H9 (cell line): ENCODE measurements around the gene SPRY2. TPM values are rescaled to one million over a fixed set of nuclear protein-coding genes. Genes with fewer than 3 reads are reported as not detected.

Experiments used
- DNase-seq: peaks from one replicate; pipeline ENCODE4 v3.0.0-alpha.2; 2017
- H2AFZ ChIP-seq: one replicate; pipeline ENCODE4 v1.6.1; 2013; ENCODE audit warnings: mild to moderate bottlenecking, low read length, control low read depth, moderate library complexity
- H2AK5ac ChIP-seq: 2 replicates; pipeline ENCODE4 v1.6.1; 2013; ENCODE audit warnings: low read length, control low read depth, mixed read lengths; ENCODE audit not compliant: insufficient read length
- H2BK120ac ChIP-seq: one replicate; pipeline ENCODE4 v1.6.1; 2013; ENCODE audit warnings: low read depth, mild to moderate bottlenecking, low read length, control low read depth, inconsistent platforms; ENCODE audit not compliant: poor library complexity, severe bottlenecking
- H2BK12ac ChIP-seq: 2 replicates; pipeline ENCODE4 v1.6.1; 2013; ENCODE audit warnings: low read length, control low read depth, mixed read lengths, low read depth; ENCODE audit not compliant: insufficient read length
- H2BK15ac ChIP-seq: 2 replicates; pipeline ENCODE4 v1.6.1; 2013; ENCODE audit warnings: low read depth, low read length, control low read depth
- H2BK20ac ChIP-seq: one replicate; pipeline ENCODE4 v1.6.1; 2013; ENCODE audit warnings: low read depth, mild to moderate bottlenecking, low read length, control low read depth, inconsistent platforms; ENCODE audit not compliant: poor library complexity, severe bottlenecking
- H2BK5ac ChIP-seq: 2 replicates; pipeline ENCODE4 v1.6.1; 2013; ENCODE audit warnings: low read length, control low read depth, mixed read lengths; ENCODE audit not compliant: insufficient read length
- H3K14ac ChIP-seq: 2 replicates; pipeline ENCODE4 v1.6.1; 2013; ENCODE audit warnings: low read length, control low read depth; ENCODE audit not compliant: insufficient read depth
- H3K18ac ChIP-seq: 2 replicates; pipeline ENCODE4 v1.6.1; 2013; ENCODE audit warnings: low read depth, mild to moderate bottlenecking, mixed read lengths, low read length, control low read depth; ENCODE audit not compliant: insufficient read length
- H3K23ac ChIP-seq: 2 replicates; pipeline ENCODE4 v1.6.1; 2013; ENCODE audit warnings: low read length, control low read depth, mixed read lengths, low read depth; ENCODE audit not compliant: insufficient read length
- H3K23me2 ChIP-seq: 2 replicates; pipeline ENCODE4 v1.6.1; 2013; ENCODE audit warnings: low read depth, mild to moderate bottlenecking, mixed read lengths, low read length, control low read depth; ENCODE audit not compliant: insufficient read length, poor library complexity, severe bottlenecking
- H3K27ac ChIP-seq: 2 replicates; pipeline ENCODE4 v1.5.1; 2013; ENCODE audit warnings: low read length, control low read depth, mixed read lengths, low read depth; ENCODE audit not compliant: insufficient read length
- H3K27me3 ChIP-seq: 2 replicates; pipeline ENCODE4 v1.6.1; 2013; ENCODE audit warnings: low read length, control low read depth, inconsistent platforms; ENCODE audit not compliant: insufficient read depth
- H3K4ac ChIP-seq: 2 replicates; pipeline ENCODE4 v1.6.1; 2013; ENCODE audit warnings: low read depth, mild to moderate bottlenecking, control low read depth, inconsistent platforms, low read length, moderate library complexity
- H3K4me1 ChIP-seq: 2 replicates; pipeline ENCODE4 v1.6.1; 2013; ENCODE audit warnings: low read length, control low read depth, inconsistent platforms; ENCODE audit not compliant: insufficient read depth
- H3K4me2 ChIP-seq: 2 replicates; pipeline ENCODE4 v1.6.1; 2013; ENCODE audit warnings: low read length, control low read depth, mixed read lengths; ENCODE audit not compliant: insufficient read length, insufficient read depth
- H3K56ac ChIP-seq: 2 replicates; pipeline ENCODE4 v1.6.1; 2013; ENCODE audit warnings: low read depth, mild to moderate bottlenecking, mixed read lengths, low read length, control low read depth; ENCODE audit not compliant: insufficient read length
- H3K79me1 ChIP-seq: 2 replicates; pipeline ENCODE4 v1.6.1; 2013; ENCODE audit warnings: low read depth, mild to moderate bottlenecking, moderate library complexity, low read length, control low read depth, inconsistent platforms; ENCODE audit not compliant: insufficient read depth, poor library complexity, severe bottlenecking
- H3K79me2 ChIP-seq: 2 replicates; pipeline ENCODE4 v1.6.1; 2013; ENCODE audit warnings: low read length, control low read depth, inconsistent platforms; ENCODE audit not compliant: insufficient read depth
- H3K9ac ChIP-seq: 2 replicates; pipeline ENCODE4 v1.6.1; 2013; ENCODE audit warnings: low read length, control low read depth, mixed read lengths; ENCODE audit not compliant: insufficient read length; ENCODE audit errors: extremely low read depth
- H3K9me3 ChIP-seq: one replicate; pipeline ENCODE4 v1.6.1; 2013; ENCODE audit warnings: low read depth, low read length, inconsistent platforms; ENCODE audit not compliant: control insufficient read depth
- H3T11ph ChIP-seq: one replicate; pipeline ENCODE4 v1.6.1; 2013; ENCODE audit warnings: mild to moderate bottlenecking, low read length, control low read depth, inconsistent platforms
- H4K20me1 ChIP-seq: one replicate; pipeline ENCODE4 v1.6.1; 2013; ENCODE audit not compliant: control insufficient read depth, insufficient read length, insufficient read depth
- H4K5ac ChIP-seq: 2 replicates; pipeline ENCODE4 v1.6.1; 2013; ENCODE audit warnings: low read depth, mild to moderate bottlenecking, mixed read lengths, low read length, control low read depth; ENCODE audit not compliant: insufficient read length
- H4K8ac ChIP-seq: replicated peaks from 2 replicates; pipeline ENCODE4 v1.6.1; 2013; ENCODE audit warnings: low read length, control low read depth, mixed read lengths, low read depth; ENCODE audit not compliant: insufficient read length
- H4K91ac ChIP-seq: 2 replicates; pipeline ENCODE4 v1.6.1; 2013; ENCODE audit warnings: low read depth, mild to moderate bottlenecking, moderate library complexity, mixed read lengths, low read length, control low read depth; ENCODE audit not compliant: insufficient read length
- H3K27ac Mint-ChIP-seq, 3 experiments: 2 replicates in 2 of 3; 3 replicates in 1 of 3; pipeline ENCODE4 v1.8.0; 2020 to 2021; ENCODE audit warnings: mixed read lengths in 3 of 3, mild to moderate bottlenecking in 1 of 3, moderate library complexity in 1 of 3
- H3K27me3 Mint-ChIP-seq: 2 replicates; pipeline ENCODE4 v1.8.0; 2021; ENCODE audit warnings: low read depth, mild to moderate bottlenecking, moderate library complexity, mixed read lengths
- H3K36me3 Mint-ChIP-seq, 3 experiments: 2 replicates in 2 of 3; 3 replicates in 1 of 3; pipeline ENCODE4 v1.8.0; 2020 to 2021; ENCODE audit warnings: low read depth in 3 of 3, mixed read lengths in 3 of 3; ENCODE audit not compliant: insufficient read depth in 1 of 3
- H3K4me1 Mint-ChIP-seq, 2 experiments: 2 replicates each; pipeline ENCODE4 v1.8.0; 2020; ENCODE audit warnings: mixed read lengths in 2 of 2
- H3K4me3 Mint-ChIP-seq, 2 experiments: 2 replicates in 1 of 2; 3 replicates in 1 of 2; pipeline ENCODE4 v1.8.0; 2020 to 2021; ENCODE audit warnings: mild to moderate bottlenecking in 2 of 2, mixed read lengths in 2 of 2, moderate library complexity in 1 of 2
- H3K9me3 Mint-ChIP-seq, 2 experiments: 2 replicates in 1 of 2; 3 replicates in 1 of 2; pipeline ENCODE4 v1.8.0; 2020; ENCODE audit warnings: mild to moderate bottlenecking in 2 of 2, mixed read lengths in 2 of 2, moderate library complexity in 1 of 2
- WGBS: extraction: QIAGEN DNeasy Blood & Tissue Kit; methylation state at CpG from one replicate; pipeline ENCODE4 v1.1.7; 2013; ENCODE audit warnings: missing lambda C conversion rate, low lambda C conversion rate, mixed read lengths; ENCODE audit not compliant: insufficient read length; ENCODE audit errors: extremely low coverage; 5-methylcytosine and 5-hydroxymethylcytosine counted together
- total RNA-seq: library from RNA; stranded (reverse); gene quantifications from 2 replicates; pipeline ENCODE4 v1.2.1, GENCODE V29; 2021
- TF ChIP-seq, protein P1 (sequence below): fragments of 200-600 bp; sonication (generic); conservative IDR thresholded peaks from 3 replicates; pipeline ENCODE4 v1.8.0; 2021; ENCODE audit warnings: antibody characterized with exemption, mild to moderate bottlenecking

Gene SPRY2
- total RNA-seq, 1 experiment from 2014 or later, result 56.4 TPM

- H2AFZ ChIP-seq, result no peak overlapping the region
- no peak overlapping the region for H3K27ac Mint-ChIP-seq
Observed at GRCh38 chr13:80348750-80349149, 7.8 kb upstream of the SPRY2 start.

More at GRCh38 chr13:80348750-80349149, 7.8 kb upstream of the SPRY2 start:
- Histone ChIP-seq H4K5ac (no peak overlapping the region), H4K8ac (no peak overlapping the region), H3K9ac (no peak overlapping the region), H2BK20ac (no peak overlapping the region), H3K27me3 (no peaks in the 10 kb centered on the region), H3K4me1 (no peaks in the 10 kb centered on the region), H3K79me1 (no peaks in the 10 kb centered on the region), H3T11ph (no peak overlapping the region), H3K27ac (no peak overlapping the region), H3K14ac (no peak overlapping the region), H3K4me2 (no peak overlapping the region), H2BK12ac (no peak overlapping the region), H4K20me1 (no peaks in the 10 kb centered on the region), H2BK15ac (no peak overlapping the region), H3K23ac (no peak overlapping the region), H4K91ac (no peak overlapping the region), H2BK120ac (no peak overlapping the region), H2AK5ac (no peak overlapping the region), H2BK5ac (no peak overlapping the region), H3K56ac (no peak overlapping the region), H3K4ac (no peak overlapping the region), H3K9me3 (no peaks in the 10 kb centered on the region), H3K18ac (no peak overlapping the region), H3K23me2 (no peaks in the 10 kb centered on the region), H3K79me2 (no peaks in the 10 kb centered on the region)
- 100% methylated on average over 2 of the region's 6 CpGs for WGBS
- H3K36me3 Mint-ChIP-seq, result peaks cover 2 to 8% (median 4%) of the 10 kb centered on the region in 3 experiments; a peak in 4 of 7 replicates
- TF ChIP-seq, protein P1, sequence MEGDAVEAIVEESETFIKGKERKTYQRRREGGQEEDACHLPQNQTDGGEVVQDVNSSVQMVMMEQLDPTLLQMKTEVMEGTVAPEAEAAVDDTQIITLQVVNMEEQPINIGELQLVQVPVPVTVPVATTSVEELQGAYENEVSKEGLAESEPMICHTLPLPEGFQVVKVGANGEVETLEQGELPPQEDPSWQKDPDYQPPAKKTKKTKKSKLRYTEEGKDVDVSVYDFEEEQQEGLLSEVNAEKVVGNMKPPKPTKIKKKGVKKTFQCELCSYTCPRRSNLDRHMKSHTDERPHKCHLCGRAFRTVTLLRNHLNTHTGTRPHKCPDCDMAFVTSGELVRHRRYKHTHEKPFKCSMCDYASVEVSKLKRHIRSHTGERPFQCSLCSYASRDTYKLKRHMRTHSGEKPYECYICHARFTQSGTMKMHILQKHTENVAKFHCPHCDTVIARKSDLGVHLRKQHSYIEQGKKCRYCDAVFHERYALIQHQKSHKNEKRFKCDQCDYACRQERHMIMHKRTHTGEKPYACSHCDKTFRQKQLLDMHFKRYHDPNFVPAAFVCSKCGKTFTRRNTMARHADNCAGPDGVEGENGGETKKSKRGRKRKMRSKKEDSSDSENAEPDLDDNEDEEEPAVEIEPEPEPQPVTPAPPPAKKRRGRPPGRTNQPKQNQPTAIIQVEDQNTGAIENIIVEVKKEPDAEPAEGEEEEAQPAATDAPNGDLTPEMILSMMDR, result no peak
- no peak overlapping the region for H3K4me3 Mint-ChIP-seq
- H3K27me3 Mint-ChIP-seq, result peaks cover 4% of the 10 kb centered on the region; the same call in 1 of the 2 replicates
- no peak for DNase-seq
- peaks cover 12 to 15% of the 10 kb centered on the region in 2 experiments for H3K4me1 Mint-ChIP-seq
- peaks cover 0 to 4% of the 10 kb centered on the region in 2 experiments; a peak in 3 of 5 replicates for H3K9me3 Mint-ChIP-seq
